B cell (primary cell): Measurements from ENCODE around the gene RPTOR. TPM values are rescaled to one million over a fixed set of nuclear protein-coding genes. Genes with fewer than 3 reads are reported as not detected.

Source experiments
- ATAC-seq: fragments of 200-7000 bp; cut with Tn5 transposase; one replicate; pipeline ENCODE4 v1.10.0; 2021; ENCODE audit warnings: low read depth, mild to moderate bottlenecking, moderate number of reproducible peaks, moderate library complexity
- CTCF ChIA-PET: fragments of 350-600 bp; sonication (Branson Sonifier 250); formaldehyde crosslinking; loops from one replicate; lab custom pipeline; 2021; ENCODE audit warnings: antibody characterized with exemption, inconsistent platforms; lab: Charles Lee
- POLR2A ChIA-PET: fragments of 350-600 bp; sonication (Branson Sonifier 250); formaldehyde crosslinking; loops from one replicate; lab custom pipeline; 2021; ENCODE audit warnings: antibody characterized with exemption; lab: Charles Lee
- DNase-seq: peaks from one replicate; pipeline ENCODE4 v3.0.0; 2013
- H2AFZ ChIP-seq: 2 replicates; pipeline ENCODE4 v1.6.1; 2012; ENCODE audit warnings: mild to moderate bottlenecking, low read depth, low read length; ENCODE audit not compliant: insufficient read depth, poor library complexity, severe bottlenecking
- H3K27ac ChIP-seq, 2 donors: 1 replicate in 1 of 2; 2 replicates in 1 of 2; pipeline ENCODE4 v1.5.1; 2012 to 2013; ENCODE audit warnings: low read length in 2 of 2, mild to moderate bottlenecking in 2 of 2, moderate library complexity in 1 of 2
- H3K27me3 ChIP-seq, 4 experiments: fragments of 200-600 bp in 1 of 4; sonication (generic) in 1 of 4; replicated peaks in 1 of 4; 1 replicate in 2 of 4; 2 replicates in 2 of 4; pipeline versions ENCODE4 v1.6.1 to v1.7.0; 2013 to 2016; ENCODE audit warnings: low read length in 3 of 4, mild to moderate bottlenecking in 2 of 4, mixed read lengths in 1 of 4, moderate library complexity in 1 of 4; ENCODE audit not compliant: insufficient read depth in 4 of 4, control insufficient read depth in 3 of 4; ENCODE audit errors: control extremely low read depth in 1 of 4
- H3K36me3 ChIP-seq, 2 experiments: replicated peaks in 1 of 2; 1 replicate in 1 of 2; 2 replicates in 1 of 2; pipeline versions ENCODE4 v1.6.1 to v1.7.1; 2013; ENCODE audit warnings: low read length in 1 of 2; ENCODE audit not compliant: insufficient read depth in 2 of 2, control insufficient read depth in 1 of 2; ENCODE audit errors: control extremely low read depth in 1 of 2, extremely low read depth in 1 of 2
- H3K4me1 ChIP-seq, 2 donors: fragments of 200-600 bp in 1 of 2; sonication (generic) in 1 of 2; 1 replicate in 1 of 2; 2 replicates in 1 of 2; pipeline versions ENCODE4 v1.5.1 to v1.6.1; 2013 to 2017; ENCODE audit warnings: low read length in 2 of 2; ENCODE audit not compliant: control insufficient read depth in 2 of 2, insufficient read depth in 2 of 2
- H3K4me2 ChIP-seq: replicated peaks from 2 replicates; pipeline ENCODE3; 2012; ENCODE audit warnings: mild to moderate bottlenecking, low read depth, low read length; ENCODE audit not compliant: poor library complexity, severe bottlenecking
- H3K4me3 ChIP-seq, 5 experiments: fragments of 200-600 bp in 1 of 5; sonication (generic) in 1 of 5; 1 replicate in 3 of 5; 2 replicates in 2 of 5; pipeline versions ENCODE4 v1.5.1 to v1.7.0; 2011 to 2016; ENCODE audit warnings: low read length in 4 of 5, mild to moderate bottlenecking in 4 of 5, low read depth in 2 of 5, control low read depth in 1 of 5, moderate library complexity in 1 of 5; ENCODE audit not compliant: insufficient read depth in 1 of 5; ENCODE audit errors: control extremely low read depth in 1 of 5, extremely low read depth in 1 of 5
- H3K79me2 ChIP-seq: fragments of 200-600 bp; sonication (generic); one replicate; pipeline ENCODE4 v1.6.0; 2016; ENCODE audit warnings: low read length; ENCODE audit not compliant: control insufficient read depth, insufficient read depth
- H3K9ac ChIP-seq: fragments of 200-600 bp; sonication (generic); 2 replicates; pipeline ENCODE4 v1.6.1; 2017; ENCODE audit warnings: mild to moderate bottlenecking, low read length, moderate library complexity
- H3K9me3 ChIP-seq, 3 donors: one replicate each; pipeline versions ENCODE4 v1.6.1 to v1.7.1; 2013; ENCODE audit warnings: low read length in 2 of 3; ENCODE audit not compliant: control insufficient read depth in 2 of 3, insufficient read depth in 1 of 3; ENCODE audit errors: control extremely low read depth in 1 of 3
- H4K20me1 ChIP-seq: 2 replicates; pipeline ENCODE4 v1.6.0; 2012; ENCODE audit warnings: mild to moderate bottlenecking, low read length; ENCODE audit not compliant: insufficient read depth, control insufficient read depth, poor library complexity, severe bottlenecking
- H3K27ac Mint-ChIP-seq: one replicate; pipeline ENCODE4 v1.8.0; 2021; ENCODE audit warnings: mixed read lengths
- H3K27me3 Mint-ChIP-seq: one replicate; pipeline ENCODE4 v1.8.0; 2021; ENCODE audit warnings: mixed read lengths
- H3K4me1 Mint-ChIP-seq: one replicate; pipeline ENCODE4 v1.8.0; 2021; ENCODE audit warnings: mixed read lengths
- H3K4me3 Mint-ChIP-seq: one replicate; pipeline ENCODE4 v1.8.0; 2021; ENCODE audit warnings: mixed read lengths
- H3K9me3 Mint-ChIP-seq: one replicate; pipeline ENCODE4 v1.8.0; 2022; ENCODE audit warnings: mixed read lengths; ENCODE audit not compliant: insufficient read depth
- CTCF ChIP-seq: fragments of 200-600 bp; IDR thresholded peaks from one replicate; pipeline ENCODE4 v1.8.0; 2022; ENCODE audit warnings: antibody characterized with exemption, mild to moderate bottlenecking
- EZH2 ChIP-seq: IDR thresholded peaks from 2 replicates; pipeline ENCODE4 v1.6.1; 2012; ENCODE audit warnings: borderline replicate concordance, low read depth, mild to moderate bottlenecking, moderate library complexity, low read length; ENCODE audit not compliant: insufficient read depth, poor library complexity, severe bottlenecking
- WGBS: methylation state at CpG from one replicate; pipeline ENCODE4 v1.1.5; 2013; ENCODE audit warnings: missing lambda C conversion rate; ENCODE audit not compliant: insufficient coverage; 5-methylcytosine and 5-hydroxymethylcytosine counted together
- intact Hi-C: fragments of 100-400 bp; cut with micrococcal nuclease; formaldehyde crosslinking; loops from one replicate; pipeline ENCODE4 v1.10.0; 2022
- polyA plus RNA-seq: library from polyadenylated mRNA; depleted of rRNA; stranded (reverse); fragments of >200 nt; gene quantifications from 2 replicates; pipeline ENCODE4 v1.2.3, GENCODE V29; 2012
- total RNA-seq, 2 donors: library from RNA; stranded (reverse); fragments of 120-200 nt in 1 of 2; gene quantifications; 1 replicate in 1 of 2; 2 replicates in 1 of 2; pipeline versions ENCODE4 v1.2.3 to v1.2.4, GENCODE V29; 2013 to 2022

The RPTOR gene
- total and polyA plus RNA-seq, 2 donors (not counting 1 experiment from before 2014, with no cell fraction given): 13.4 to 58.8 TPM

- DNase-seq (peak; percentile 10), ATAC-seq (no peak)
- intact Hi-C loops: no loop called here
- Histone ChIP-seq H3K9ac (no peak overlapping the region), H3K27me3 (peaks cover 0 to 2% (median 0%) of the 10 kb centered on the region in 4 experiments), H3K27ac (no peak overlapping the region), H3K79me2 (no peaks in the 10 kb centered on the region), H2AFZ (no peak overlapping the region), H3K36me3 (peaks cover 0 to 43% of the 10 kb centered on the region in 2 experiments), H4K20me1 (peaks cover 18% of the 10 kb centered on the region), H3K4me1 (peaks cover 10% of the 10 kb centered on the region in 2 donors), H3K4me3 (no peak overlapping the region), H3K4me2 (no peak overlapping the region), H3K9me3 (no peaks in the 10 kb centered on the region)
- no peaks in the 10 kb centered on the region for H3K9me3 Mint-ChIP-seq
- H3K27ac Mint-ChIP-seq: no peak overlapping the region
- H3K27me3 Mint-ChIP-seq: peaks cover 5% of the 10 kb centered on the region
- ChIA-PET CTCF (no interaction called here), POLR2A (no interaction called here)
- 94% methylated on average over 32 of the region's 32 CpGs for WGBS
- H3K4me1 Mint-ChIP-seq: peaks cover 7% of the 10 kb centered on the region
- TF ChIP-seq EZH2 (no peak), CTCF (no peak)
- no peak overlapping the region for H3K4me3 Mint-ChIP-seq
These were observed 452.9 kb downstream of the RPTOR start for GRCh38 chr17:80997424-80998117.

GRCh38 chr17:80998118-80998747 is 453.6 kb downstream of the RPTOR start:
- H3K9ac ChIP-seq: no peak overlapping the region
- peaks cover 0 to 43% of the 10 kb centered on the region in 2 experiments for H3K36me3 ChIP-seq
- no peaks in the 10 kb centered on the region for H3K79me2 ChIP-seq
- H3K4me1 ChIP-seq: peaks cover 3% of the 10 kb centered on the region in 2 donors
- H3K27ac ChIP-seq: no peak overlapping the region
- H3K27ac Mint-ChIP-seq: no peak overlapping the region
- POLR2A ChIA-PET: no interaction called here
- H3K4me3 ChIP-seq: no peak overlapping the region
- peaks cover 7% of the 10 kb centered on the region for H3K27me3 Mint-ChIP-seq
- ATAC-seq (no peak), DNase-seq (no peak)
- H3K9me3 ChIP-seq: no peaks in the 10 kb centered on the region
- no peaks in the 10 kb centered on the region for H3K9me3 Mint-ChIP-seq
- H3K4me2 ChIP-seq: no peak overlapping the region
- WGBS: 99% methylated on average over 18 of the region's 19 CpGs
- CTCF ChIA-PET: interaction anchor here (1.0 kb wide), 1 partner anchor 23 kb away, joined by 3 read pairs; no protein-coding TSS in a partner anchor
- no peak for TF ChIP-seq CTCF
- TF ChIP-seq EZH2: no peak
- H3K4me3 Mint-ChIP-seq: no peak overlapping the region
- H3K4me1 Mint-ChIP-seq: peaks cover 2% of the 10 kb centered on the region
- intact Hi-C loops: no loop called here
- H2AFZ ChIP-seq: no peak overlapping the region
- peaks cover 12% of the 10 kb centered on the region for H4K20me1 ChIP-seq
- H3K27me3 ChIP-seq: peaks cover 0 to 7% (median 2%) of the 10 kb centered on the region in 4 experiments
